MCF 10A (cell line): ENCODE measurements around the gene MAD1L1. TPM values are rescaled to one million over a fixed set of nuclear protein-coding genes. Genes with fewer than 3 reads are reported as not detected.

Source experiments
- BruUV-seq: library from RNA; stranded (reverse); fragments of 400-500 nt; replicated peaks from 2 replicates; lab custom pipeline; 2021; lab: Mats Ljungman, UMichigan
- CTCF ChIA-PET: fragments of 300-600 bp; sonication (Branson Sonifier 250); formaldehyde crosslinking; extraction: SDS; loops from one replicate; lab custom pipeline; 2021; ENCODE audit warnings: antibody characterized with exemption, inconsistent platforms; lab: Yijun Ruan, JAX
- POLR2A ChIA-PET: fragments of 300-600, 350-650 bp; sonication (Branson Sonifier 250); formaldehyde crosslinking; extraction: SDS; loops from one replicate; lab custom pipeline; 2020; ENCODE audit warnings: antibody characterized with exemption, inconsistent platforms; lab: Yijun Ruan, JAX
- DNase-seq: peaks from one replicate; pipeline ENCODE4 v3.0.0-alpha.2; 2018; ENCODE audit not compliant: unreplicated experiment
- H3K27ac Mint-ChIP-seq: one replicate; pipeline ENCODE4 v1.8.0; 2022; ENCODE audit warnings: mild to moderate bottlenecking, low read depth, mixed read lengths; ENCODE audit not compliant: unreplicated experiment
- H3K27me3 Mint-ChIP-seq: one replicate; pipeline ENCODE4 v1.8.0; 2022; ENCODE audit warnings: mixed read lengths; ENCODE audit not compliant: insufficient read depth, unreplicated experiment
- H3K36me3 Mint-ChIP-seq: one replicate; pipeline ENCODE4 v1.8.0; 2022; ENCODE audit warnings: mild to moderate bottlenecking, moderate library complexity, mixed read lengths; ENCODE audit not compliant: insufficient read depth, unreplicated experiment
- H3K4me1 Mint-ChIP-seq: one replicate; pipeline ENCODE4 v1.8.0; 2022; ENCODE audit warnings: mixed read lengths; ENCODE audit not compliant: insufficient read depth, unreplicated experiment
- H3K4me3 Mint-ChIP-seq: one replicate; pipeline ENCODE4 v1.8.0; 2022; ENCODE audit warnings: mild to moderate bottlenecking, moderate library complexity, mixed read lengths; ENCODE audit not compliant: unreplicated experiment
- H3K9me3 Mint-ChIP-seq: one replicate; pipeline ENCODE4 v1.8.0; 2022; ENCODE audit warnings: mixed read lengths; ENCODE audit not compliant: unreplicated experiment
- intact Hi-C: fragments of 100-400 bp; cut with micrococcal nuclease; formaldehyde crosslinking; loops from 2 replicates; pipeline ENCODE4 v1.14.1; 2022
- total RNA-seq: library from RNA; stranded (reverse); gene quantifications from 2 replicates; pipeline ENCODE4 v1.2.3, GENCODE V29; 2022
- TF ChIP-seq, protein P1 (sequence below): fragments of 200-600 bp; IDR thresholded peaks from one replicate; pipeline ENCODE4 v1.8.0; 2022; ENCODE audit warnings: antibody characterized with exemption, mild to moderate bottlenecking; ENCODE audit not compliant: unreplicated experiment

Gene MAD1L1
- total RNA-seq, 1 experiment from 2014 or later: 25.2 TPM

DNA sequence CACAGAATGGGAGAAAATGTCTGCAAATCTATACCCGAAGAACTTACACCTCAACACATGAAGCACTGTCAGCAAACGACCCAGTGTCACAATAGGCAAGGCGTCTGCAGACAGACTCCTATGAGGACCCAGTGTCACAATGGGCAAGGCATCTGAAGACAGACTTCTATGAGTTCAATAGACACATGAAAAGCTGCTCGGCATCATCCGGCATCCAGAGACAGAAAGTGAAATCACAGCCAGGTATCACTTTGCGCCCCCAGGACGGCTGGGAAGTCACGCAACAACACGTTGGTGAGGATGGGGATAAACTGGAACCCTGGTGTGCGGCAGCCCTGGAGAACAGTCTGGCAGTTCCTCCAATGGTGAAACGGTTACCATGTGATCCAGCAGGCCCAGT is 289.4 kb downstream of the MAD1L1 start:
- intact Hi-C loops: no loop called here
- H3K4me3 Mint-ChIP-seq: no peak overlapping the region
- no TSS peak for BruUV-seq
- no peaks in the 10 kb centered on the region for H3K27me3 Mint-ChIP-seq
- peaks cover 14% of the 10 kb centered on the region for H3K36me3 Mint-ChIP-seq
- DNase-seq: no peak
- POLR2A ChIA-PET: no interaction called here
- no peaks in the 10 kb centered on the region for H3K4me1 Mint-ChIP-seq
- no peaks in the 10 kb centered on the region for H3K9me3 Mint-ChIP-seq
- TF ChIP-seq, protein P1, sequence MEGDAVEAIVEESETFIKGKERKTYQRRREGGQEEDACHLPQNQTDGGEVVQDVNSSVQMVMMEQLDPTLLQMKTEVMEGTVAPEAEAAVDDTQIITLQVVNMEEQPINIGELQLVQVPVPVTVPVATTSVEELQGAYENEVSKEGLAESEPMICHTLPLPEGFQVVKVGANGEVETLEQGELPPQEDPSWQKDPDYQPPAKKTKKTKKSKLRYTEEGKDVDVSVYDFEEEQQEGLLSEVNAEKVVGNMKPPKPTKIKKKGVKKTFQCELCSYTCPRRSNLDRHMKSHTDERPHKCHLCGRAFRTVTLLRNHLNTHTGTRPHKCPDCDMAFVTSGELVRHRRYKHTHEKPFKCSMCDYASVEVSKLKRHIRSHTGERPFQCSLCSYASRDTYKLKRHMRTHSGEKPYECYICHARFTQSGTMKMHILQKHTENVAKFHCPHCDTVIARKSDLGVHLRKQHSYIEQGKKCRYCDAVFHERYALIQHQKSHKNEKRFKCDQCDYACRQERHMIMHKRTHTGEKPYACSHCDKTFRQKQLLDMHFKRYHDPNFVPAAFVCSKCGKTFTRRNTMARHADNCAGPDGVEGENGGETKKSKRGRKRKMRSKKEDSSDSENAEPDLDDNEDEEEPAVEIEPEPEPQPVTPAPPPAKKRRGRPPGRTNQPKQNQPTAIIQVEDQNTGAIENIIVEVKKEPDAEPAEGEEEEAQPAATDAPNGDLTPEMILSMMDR: no peak
- CTCF ChIA-PET: interaction anchor here (0.7 kb wide), 1 partner anchor 126 kb away, joined by 5 read pairs; no protein-coding TSS in a partner anchor
- no peak overlapping the region for H3K27ac Mint-ChIP-seq

DNA sequence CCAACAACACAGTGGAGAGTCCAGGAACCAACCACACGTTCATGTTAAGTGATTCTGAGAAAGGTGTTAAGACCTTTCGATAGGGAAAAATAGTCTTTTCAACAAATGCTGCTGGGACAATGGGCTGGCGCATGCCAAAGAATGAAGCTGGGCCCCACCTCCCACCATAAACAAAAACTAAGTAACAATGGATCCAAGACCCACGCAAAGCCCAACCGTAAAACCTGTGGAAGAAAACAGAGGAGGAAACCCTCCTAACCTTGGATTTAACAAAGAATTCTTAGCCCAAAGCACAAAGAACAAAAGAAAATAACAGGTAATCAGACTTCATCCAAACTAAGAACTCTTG is 289.8 kb downstream of the MAD1L1 start:
- H3K4me1 Mint-ChIP-seq: no peaks in the 10 kb centered on the region
- TF ChIP-seq, protein P1: no peak
- H3K27me3 Mint-ChIP-seq: no peaks in the 10 kb centered on the region
- no peak overlapping the region for H3K4me3 Mint-ChIP-seq
- ChIA-PET CTCF (no interaction called here), POLR2A (no interaction called here)
- no peaks in the 10 kb centered on the region for H3K9me3 Mint-ChIP-seq
- BruUV-seq: no TSS peak
- peaks cover 14% of the 10 kb centered on the region for H3K36me3 Mint-ChIP-seq
- intact Hi-C loops: no loop called here
- H3K27ac Mint-ChIP-seq: no peak overlapping the region
- no peak for DNase-seq

DNA sequence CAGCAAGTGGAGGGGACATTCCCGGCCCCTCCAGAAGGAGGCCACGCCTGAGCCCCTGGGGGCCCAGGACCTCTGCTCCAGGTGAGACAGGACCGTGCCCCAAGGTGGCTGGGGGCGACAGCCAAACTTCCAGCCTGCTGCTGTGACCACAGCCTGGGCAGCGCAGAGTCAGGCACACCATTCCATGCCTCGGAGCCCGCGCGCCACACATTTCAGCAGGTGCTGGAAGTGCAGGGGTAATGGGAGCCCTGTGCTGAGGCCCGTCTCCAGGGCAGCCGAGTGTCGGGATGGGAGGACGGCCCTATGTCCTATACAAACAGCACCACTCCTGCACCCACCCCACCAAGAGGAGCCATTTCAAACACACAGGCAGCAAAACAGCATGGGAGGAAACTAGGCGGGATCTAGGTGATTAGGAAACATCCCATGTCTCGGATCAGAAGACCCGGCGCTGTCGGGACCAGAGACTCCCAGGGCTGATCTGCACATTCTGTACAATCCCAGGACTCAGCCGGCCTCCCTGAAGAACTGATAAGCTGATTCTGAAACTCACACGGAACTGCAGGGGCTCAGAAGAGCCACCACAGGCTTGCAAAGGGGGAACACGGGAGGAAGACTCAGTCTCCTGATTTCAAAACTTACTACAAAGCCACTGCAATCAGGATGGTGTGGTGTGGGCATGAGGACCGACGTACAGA is 290.4 kb downstream of the MAD1L1 start:
- DNase-seq: no peak
- TF ChIP-seq, protein P1: no peak
- no peaks in the 10 kb centered on the region for H3K4me1 Mint-ChIP-seq
- intact Hi-C loops: no loop called here
- H3K4me3 Mint-ChIP-seq: no peak overlapping the region
- no peaks in the 10 kb centered on the region for H3K27me3 Mint-ChIP-seq
- no TSS peak for BruUV-seq
- ChIA-PET POLR2A (no interaction called here), CTCF (no interaction called here)
- H3K9me3 Mint-ChIP-seq: no peaks in the 10 kb centered on the region
- H3K27ac Mint-ChIP-seq: no peak overlapping the region
- peaks cover 14% of the 10 kb centered on the region for H3K36me3 Mint-ChIP-seq

DNA sequence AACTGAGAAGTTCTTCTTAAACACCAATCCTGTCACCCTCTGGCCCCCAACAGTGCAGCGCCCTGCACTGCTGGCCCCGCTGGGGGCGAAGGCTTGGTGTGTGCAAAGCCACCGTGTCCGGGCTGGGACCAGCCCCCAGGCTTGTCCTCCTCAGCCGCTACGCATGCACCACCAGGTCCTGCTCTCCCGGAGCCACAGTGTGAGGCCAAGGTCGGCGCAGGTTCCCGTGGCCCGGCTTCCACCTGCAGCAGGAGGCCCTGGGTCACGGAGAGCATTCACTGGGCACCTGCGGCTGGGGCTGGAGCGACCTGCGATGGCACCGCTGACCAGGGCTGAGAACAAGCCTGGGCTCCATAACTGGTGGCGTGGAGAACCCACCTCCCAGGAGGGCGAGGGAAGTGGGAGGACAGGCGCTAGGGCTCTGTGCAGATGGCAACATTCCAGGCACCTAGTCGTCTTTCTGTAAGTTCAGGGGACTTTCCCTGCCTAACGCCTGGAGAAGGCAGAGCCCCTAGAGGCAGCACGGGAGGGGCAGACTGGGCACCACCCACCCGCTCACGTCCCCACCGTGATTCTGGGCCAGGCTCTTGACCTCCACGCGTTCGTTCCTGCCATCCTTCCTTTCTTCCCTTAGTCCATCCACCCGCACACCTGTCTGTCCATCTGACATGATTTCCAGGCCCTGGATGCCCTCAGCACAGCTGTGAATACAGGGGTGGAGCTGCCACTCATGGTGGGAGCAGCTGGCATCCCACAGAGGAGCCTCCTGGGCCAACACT is 291.1 kb downstream of the MAD1L1 start:
- Mint-ChIP-seq H3K4me3 (no peak overlapping the region), H3K4me1 (no peaks in the 10 kb centered on the region), H3K27ac (no peak overlapping the region), H3K9me3 (no peaks in the 10 kb centered on the region), H3K36me3 (peaks cover 14% of the 10 kb centered on the region), H3K27me3 (no peaks in the 10 kb centered on the region)
- intact Hi-C loops: no loop called here
- ChIA-PET CTCF (interaction anchor here (0.6 kb wide), 1 partner anchor 23 kb away, joined by 4 read pairs; no protein-coding TSS in a partner anchor), POLR2A (no interaction called here)
- TF ChIP-seq, protein P1: no peak
- BruUV-seq: no TSS peak
- DNase-seq: no peak
